ENCODE results near the gene CARD11.

Gene CARD11

GRCh38 chr7:3082831-3083230 lies 39.2 kb upstream of the CARD11 start:
- TF ChIP-seq CTCF (IDR thresholded peaks at IDR 0.05; ENCODE audit: control insufficient read depth, extremely low read depth, insufficient read depth): no peak
- DNase-seq (ENCODE audit: low read depth): no peak
- H3K4me3 ChIP-seq (ENCODE audit: low read depth, low read length): no peak overlapping the region

- TF ChIP-seq CTCF (IDR thresholded peaks at IDR 0.05; ENCODE audit: control insufficient read depth, extremely low read depth, insufficient read depth): no peak
- no peak overlapping the region for H3K4me3 ChIP-seq (ENCODE audit: low read depth, low read length)
- DNase-seq (ENCODE audit: low read depth): no peak
These were observed 38.7 kb upstream of the CARD11 start for GRCh38 chr7:3082386-3082785.

- DNase-seq (ENCODE audit: low read depth): no peak
- H3K4me3 ChIP-seq (ENCODE audit: low read depth, low read length): no peak overlapping the region
- no peak for TF ChIP-seq CTCF (IDR thresholded peaks at IDR 0.05; ENCODE audit: control insufficient read depth, extremely low read depth, insufficient read depth)
These were observed 36.4 kb upstream of the CARD11 start for GRCh38 chr7:3080106-3080505.

- no peak for DNase-seq (ENCODE audit: low read depth)
- no peak for TF ChIP-seq CTCF (IDR thresholded peaks at IDR 0.05; ENCODE audit: control insufficient read depth, extremely low read depth, insufficient read depth)
These were observed 34.8 kb upstream of the CARD11 start for GRCh38 chr7:3078514-3078913.

GRCh38 chr7:3076700-3077099 lies 33.0 kb upstream of the CARD11 start:
- TF ChIP-seq CTCF (IDR thresholded peaks at IDR 0.05; ENCODE audit: control insufficient read depth, extremely low read depth, insufficient read depth): no peak
- H3K4me3 ChIP-seq (ENCODE audit: low read depth, low read length): no peak overlapping the region
- DNase-seq (ENCODE audit: low read depth): no peak

More at GRCh38 chr7:3078514-3078913, 34.8 kb upstream of the CARD11 start:
- no peak overlapping the region for H3K4me3 ChIP-seq (ENCODE audit: low read depth, low read length)

GRCh38 chr7:3076163-3076562 lies 32.5 kb upstream of the CARD11 start:
- no peak for DNase-seq (ENCODE audit: low read depth)
- no peak overlapping the region for H3K4me3 ChIP-seq (ENCODE audit: low read depth, low read length)
- no peak for TF ChIP-seq CTCF (IDR thresholded peaks at IDR 0.05; ENCODE audit: control insufficient read depth, extremely low read depth, insufficient read depth)

- DNase-seq (ENCODE audit: low read depth): no peak
- no peak for TF ChIP-seq CTCF (IDR thresholded peaks at IDR 0.05; ENCODE audit: control insufficient read depth, extremely low read depth, insufficient read depth)
- H3K4me3 ChIP-seq (ENCODE audit: low read depth, low read length): no peak overlapping the region
These were observed 31.8 kb upstream of the CARD11 start for GRCh38 chr7:3075441-3075840.

Data from LNCaP clone FGC (cell line).